DND-41 (cell line): ENCODE data around the gene C3orf70.

Experiments
- ATAC-seq: fragments of 200-7000 bp; cut with Tn5 transposase; 3 replicates; pipeline ENCODE4 v1.9.1; 2021; ENCODE audit warnings: low read depth; ENCODE audit not compliant: insufficient read depth
- DNase-seq: peaks from one replicate; pipeline ENCODE4 v3.0.0-alpha.2; 2020
- H2AFZ ChIP-seq: 2 replicates; pipeline ENCODE4 v1.6.0; 2012; ENCODE audit warnings: low read depth, low read length
- H3K27ac ChIP-seq: 2 replicates; pipeline ENCODE4 v1.5.1; 2012; ENCODE audit warnings: low read length, inconsistent platforms
- H3K27me3 ChIP-seq: fragments of 200-600 bp; sonication (generic); 2 replicates; pipeline ENCODE4 v1.6.0; 2012; ENCODE audit warnings: low read length, mild to moderate bottlenecking, inconsistent platforms; ENCODE audit not compliant: insufficient read depth, poor library complexity
- H3K36me3 ChIP-seq: 2 replicates; pipeline ENCODE4 v1.5.1; 2012; ENCODE audit warnings: low read length, inconsistent platforms; ENCODE audit not compliant: insufficient read depth
- H3K4me1 ChIP-seq: 2 replicates; pipeline ENCODE4 v1.5.1; 2012; ENCODE audit warnings: mild to moderate bottlenecking, low read length; ENCODE audit not compliant: insufficient read depth
- H3K4me2 ChIP-seq: 2 replicates; pipeline ENCODE4 v1.6.0; 2012; ENCODE audit warnings: mild to moderate bottlenecking, moderate library complexity, low read length, inconsistent platforms; ENCODE audit not compliant: insufficient read depth
- H3K4me3 ChIP-seq, 2 experiments: fragments of 200-600 bp in 1 of 2; shearing (Covaris generic) in 1 of 2; 2 replicates each; pipeline ENCODE4 v1.5.1; 2012 to 2016; ENCODE audit warnings: inconsistent platforms in 2 of 2, low read length in 2 of 2, mild to moderate bottlenecking in 2 of 2, low read depth in 1 of 2, moderate library complexity in 1 of 2
- H3K79me2 ChIP-seq: 2 replicates; pipeline ENCODE4 v1.6.0; 2012; ENCODE audit warnings: low read length, inconsistent platforms; ENCODE audit not compliant: insufficient read depth
- H3K9ac ChIP-seq: 2 replicates; pipeline ENCODE4 v1.6.0; 2012; ENCODE audit warnings: low read depth, mild to moderate bottlenecking, inconsistent platforms, low read length, moderate library complexity
- H3K9me3 ChIP-seq: 2 replicates; pipeline ENCODE4 v1.5.1; 2012; ENCODE audit warnings: low read length, moderate library complexity, mild to moderate bottlenecking, inconsistent platforms; ENCODE audit not compliant: insufficient read depth, severe bottlenecking
- H4K20me1 ChIP-seq: 2 replicates; pipeline ENCODE4 v1.6.0; 2012; ENCODE audit warnings: low read length; ENCODE audit not compliant: insufficient read depth
- EZH2 ChIP-seq: IDR thresholded peaks from 3 replicates; pipeline ENCODE4 v1.6.1; 2012; ENCODE audit warnings: borderline replicate concordance, low read depth, mild to moderate bottlenecking, moderate library complexity, low read length, inconsistent platforms; ENCODE audit not compliant: severe bottlenecking
- TF ChIP-seq, protein P1 (sequence below): IDR thresholded peaks from 2 replicates; pipeline ENCODE4 v1.5.1; 2012; ENCODE audit warnings: borderline replicate concordance, low read length, moderate library complexity, mild to moderate bottlenecking; ENCODE audit not compliant: poor library complexity, severe bottlenecking; ENCODE audit errors: extremely low read depth

Gene C3orf70

DNA sequence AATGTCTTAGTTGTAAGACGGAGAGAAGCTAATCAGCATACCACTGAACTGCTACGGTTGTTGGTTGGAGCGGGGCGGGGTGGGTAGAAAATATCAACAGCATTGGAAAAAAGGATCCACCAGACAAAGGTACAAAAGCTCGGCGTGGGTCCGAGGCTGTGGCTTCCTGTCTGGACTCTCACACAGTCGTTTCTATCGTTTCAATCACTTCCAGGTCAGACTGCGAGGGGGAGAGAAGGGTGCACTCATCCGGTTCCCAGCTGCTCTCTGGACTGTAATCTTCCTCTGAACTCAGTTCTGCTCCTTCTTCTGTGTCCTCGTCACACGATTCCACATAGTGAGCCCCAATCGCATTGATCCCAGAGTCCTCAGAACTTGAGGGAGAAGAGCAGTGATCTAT, 70.0 kb downstream of the C3orf70 start:
- Histone ChIP-seq H3K27ac (no peak overlapping the region), H3K4me3 (no peak overlapping the region), H3K36me3 (no peaks in the 10 kb centered on the region), H3K9ac (no peak overlapping the region), H3K4me2 (no peak overlapping the region), H2AFZ (no peak overlapping the region), H4K20me1 (no peaks in the 10 kb centered on the region), H3K79me2 (no peaks in the 10 kb centered on the region), H3K4me1 (no peaks in the 10 kb centered on the region), H3K27me3 (peaks cover 10% of the 10 kb centered on the region), H3K9me3 (no peaks in the 10 kb centered on the region)
- DNase-seq (no peak), ATAC-seq (no peak)
- TF ChIP-seq, protein P1, sequence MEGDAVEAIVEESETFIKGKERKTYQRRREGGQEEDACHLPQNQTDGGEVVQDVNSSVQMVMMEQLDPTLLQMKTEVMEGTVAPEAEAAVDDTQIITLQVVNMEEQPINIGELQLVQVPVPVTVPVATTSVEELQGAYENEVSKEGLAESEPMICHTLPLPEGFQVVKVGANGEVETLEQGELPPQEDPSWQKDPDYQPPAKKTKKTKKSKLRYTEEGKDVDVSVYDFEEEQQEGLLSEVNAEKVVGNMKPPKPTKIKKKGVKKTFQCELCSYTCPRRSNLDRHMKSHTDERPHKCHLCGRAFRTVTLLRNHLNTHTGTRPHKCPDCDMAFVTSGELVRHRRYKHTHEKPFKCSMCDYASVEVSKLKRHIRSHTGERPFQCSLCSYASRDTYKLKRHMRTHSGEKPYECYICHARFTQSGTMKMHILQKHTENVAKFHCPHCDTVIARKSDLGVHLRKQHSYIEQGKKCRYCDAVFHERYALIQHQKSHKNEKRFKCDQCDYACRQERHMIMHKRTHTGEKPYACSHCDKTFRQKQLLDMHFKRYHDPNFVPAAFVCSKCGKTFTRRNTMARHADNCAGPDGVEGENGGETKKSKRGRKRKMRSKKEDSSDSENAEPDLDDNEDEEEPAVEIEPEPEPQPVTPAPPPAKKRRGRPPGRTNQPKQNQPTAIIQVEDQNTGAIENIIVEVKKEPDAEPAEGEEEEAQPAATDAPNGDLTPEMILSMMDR, result no peak
- no peak for TF ChIP-seq EZH2

DNA sequence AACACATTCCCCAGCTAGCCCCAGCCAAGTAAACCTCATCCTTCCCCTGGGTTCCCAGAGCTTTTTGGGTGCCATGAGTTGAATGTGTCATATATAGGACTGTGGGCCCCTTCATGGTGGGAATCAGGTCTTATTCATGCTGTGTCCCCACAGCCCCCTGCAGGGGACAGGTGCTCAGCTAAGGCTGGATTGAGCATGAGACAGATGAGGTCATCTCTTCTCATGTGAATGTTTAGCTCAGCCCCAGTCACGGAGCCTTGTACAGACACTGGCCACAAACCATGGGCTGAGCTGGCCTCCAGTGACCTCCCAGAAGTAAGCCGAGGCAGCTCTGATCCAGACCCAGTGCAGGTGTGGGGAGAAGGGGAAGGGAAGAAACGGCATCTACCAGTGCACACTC, 70.7 kb downstream of the C3orf70 start:
- ATAC-seq (no peak), DNase-seq (no peak)
- Histone ChIP-seq H3K4me1 (no peaks in the 10 kb centered on the region), H3K4me3 (no peak overlapping the region), H4K20me1 (no peaks in the 10 kb centered on the region), H2AFZ (no peak overlapping the region), H3K9me3 (no peaks in the 10 kb centered on the region), H3K4me2 (no peak overlapping the region), H3K36me3 (no peaks in the 10 kb centered on the region), H3K27me3 (peaks cover 6% of the 10 kb centered on the region), H3K79me2 (no peaks in the 10 kb centered on the region), H3K9ac (no peak overlapping the region), H3K27ac (no peak overlapping the region)
- TF ChIP-seq EZH2, result no peak
- TF ChIP-seq, protein P1, result no peak

DNA sequence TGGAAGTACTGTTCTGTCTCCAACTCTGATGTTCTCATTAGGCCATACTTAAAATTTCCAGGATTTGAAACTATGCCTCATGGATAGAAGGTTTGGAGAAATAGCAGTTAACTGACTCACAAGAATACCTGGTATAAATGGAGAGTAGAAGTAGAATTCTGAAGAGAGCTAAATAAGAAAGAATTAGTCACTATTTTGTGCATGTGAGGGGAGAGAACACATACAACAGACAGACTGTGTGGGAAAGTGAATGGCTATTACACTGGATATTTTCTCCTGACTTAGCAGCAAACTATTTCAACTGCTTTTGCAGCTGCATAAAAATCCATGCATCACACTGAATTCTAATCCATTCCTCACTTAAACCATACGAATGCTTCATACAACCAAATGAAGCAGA, 71.3 kb downstream of the C3orf70 start:
- Histone ChIP-seq H3K4me2 (no peak overlapping the region), H3K4me1 (no peaks in the 10 kb centered on the region), H4K20me1 (no peaks in the 10 kb centered on the region), H3K9me3 (no peaks in the 10 kb centered on the region), H3K4me3 (no peak overlapping the region), H3K27me3 (peaks cover 4% of the 10 kb centered on the region), H3K36me3 (no peaks in the 10 kb centered on the region), H2AFZ (no peak overlapping the region), H3K79me2 (no peaks in the 10 kb centered on the region), H3K27ac (no peak overlapping the region), H3K9ac (no peak overlapping the region)
- TF ChIP-seq, protein P1, result no peak
- TF ChIP-seq EZH2, result no peak
- DNase-seq (no peak), ATAC-seq (no peak)

DNA sequence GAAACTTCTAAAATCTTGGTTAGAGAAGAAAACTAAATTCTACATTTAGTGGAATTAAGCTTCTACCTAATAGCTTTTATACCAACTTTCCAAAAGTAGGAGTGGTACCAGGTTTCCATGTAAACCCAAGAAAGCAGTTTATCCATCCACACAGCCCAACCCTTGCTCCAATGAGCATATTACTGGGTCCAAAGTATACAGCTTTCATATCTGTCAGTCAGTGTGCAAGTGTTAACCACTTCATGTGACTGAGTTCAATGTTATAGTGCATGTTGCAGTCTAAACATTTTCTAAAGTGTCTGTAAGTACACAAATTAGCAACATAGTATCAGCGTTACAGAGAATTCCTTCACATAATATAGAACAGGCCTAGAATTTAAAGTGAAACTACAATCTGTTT, 73.2 kb downstream of the C3orf70 start:
- Histone ChIP-seq H3K27me3 (no peaks in the 10 kb centered on the region), H3K4me1 (no peaks in the 10 kb centered on the region), H4K20me1 (no peaks in the 10 kb centered on the region), H3K36me3 (no peaks in the 10 kb centered on the region), H2AFZ (no peak overlapping the region), H3K79me2 (no peaks in the 10 kb centered on the region), H3K9me3 (no peaks in the 10 kb centered on the region), H3K9ac (no peak overlapping the region), H3K27ac (no peak overlapping the region), H3K4me2 (no peak overlapping the region), H3K4me3 (no peak overlapping the region)
- no peak for ATAC-seq
- no peak for DNase-seq
- TF ChIP-seq, protein P1, result no peak
- TF ChIP-seq EZH2, result no peak
